ENCODE results near the gene UBAP2L.

UBAP2L gene

GRCh38 chr1:154237880-154238506, 17.2 kb downstream of the UBAP2L start:
- Histone ChIP-seq H3K36me3 (ENCODE audit: control insufficient read depth in 1 of 2, insufficient read depth in 2 of 2, low read length in 2 of 2) (peaks cover 30 to 78% of the 10 kb centered on the region in 2 donors), H3K27ac (ENCODE audit: low read depth, low read length) (no peak overlapping the region)

GRCh38 chr1:154239491-154239890, 18.7 kb downstream of the UBAP2L start:
- H3K9me3 ChIP-seq (ENCODE audit: control insufficient read depth in 1 of 2, low read length in 2 of 2): no peaks in the 10 kb centered on the region
- no peak overlapping the region for H3K27ac ChIP-seq (ENCODE audit: low read depth, low read length)
- H3K36me3 ChIP-seq (ENCODE audit: control insufficient read depth in 1 of 2, insufficient read depth in 2 of 2, low read length in 2 of 2): peaks cover 35 to 90% of the 10 kb centered on the region in 2 donors

More at GRCh38 chr1:154237880-154238506, 17.2 kb downstream of the UBAP2L start:
- H3K9ac ChIP-seq (ENCODE audit: low read depth in 1 of 2, low read length in 2 of 2): no peak overlapping the region
- no peaks in the 10 kb centered on the region for H3K9me3 ChIP-seq (ENCODE audit: control insufficient read depth in 1 of 2, low read length in 2 of 2)
- H3K4me1 ChIP-seq (ENCODE audit: control insufficient read depth in 1 of 2, insufficient read depth in 2 of 2, low read length in 2 of 2): no peaks in the 10 kb centered on the region
- no peak overlapping the region for H3K4me3 ChIP-seq (ENCODE audit: low read depth in 1 of 2, low read length in 2 of 2)
- H3K27me3 ChIP-seq (ENCODE audit: control insufficient read depth in 1 of 2, insufficient read depth in 2 of 2, low read length in 2 of 2): no peaks in the 10 kb centered on the region

GRCh38 chr1:154240294-154240833, 19.6 kb downstream of the UBAP2L start:
- H3K9me3 ChIP-seq (ENCODE audit: control insufficient read depth in 1 of 2, low read length in 2 of 2): no peaks in the 10 kb centered on the region
- H3K4me1 ChIP-seq (ENCODE audit: control insufficient read depth in 1 of 2, insufficient read depth in 2 of 2, low read length in 2 of 2): no peaks in the 10 kb centered on the region
- H3K27me3 ChIP-seq (ENCODE audit: control insufficient read depth in 1 of 2, insufficient read depth in 2 of 2, low read length in 2 of 2): no peaks in the 10 kb centered on the region
- peaks cover 42 to 90% of the 10 kb centered on the region in 2 donors for H3K36me3 ChIP-seq (ENCODE audit: control insufficient read depth in 1 of 2, insufficient read depth in 2 of 2, low read length in 2 of 2)
- no peak overlapping the region for H3K4me3 ChIP-seq (ENCODE audit: low read depth in 1 of 2, low read length in 2 of 2)
- no peak overlapping the region for H3K27ac ChIP-seq (ENCODE audit: low read depth, low read length)
- H3K9ac ChIP-seq (ENCODE audit: low read depth in 1 of 2, low read length in 2 of 2): no peak overlapping the region

More at GRCh38 chr1:154239491-154239890, 18.7 kb downstream of the UBAP2L start:
- Histone ChIP-seq H3K4me1 (ENCODE audit: control insufficient read depth in 1 of 2, insufficient read depth in 2 of 2, low read length in 2 of 2) (no peaks in the 10 kb centered on the region), H3K27me3 (ENCODE audit: control insufficient read depth in 1 of 2, insufficient read depth in 2 of 2, low read length in 2 of 2) (no peaks in the 10 kb centered on the region), H3K4me3 (ENCODE audit: low read depth in 1 of 2, low read length in 2 of 2) (no peak overlapping the region), H3K9ac (ENCODE audit: low read depth in 1 of 2, low read length in 2 of 2) (no peak overlapping the region)

GRCh38 chr1:154241703-154242351, 21.1 kb downstream of the UBAP2L start:
- no peak overlapping the region for H3K9ac ChIP-seq (ENCODE audit: low read depth in 1 of 2, low read length in 2 of 2)
- H3K9me3 ChIP-seq (ENCODE audit: control insufficient read depth in 1 of 2, low read length in 2 of 2): no peaks in the 10 kb centered on the region
- peaks cover 48 to 90% of the 10 kb centered on the region in 2 donors for H3K36me3 ChIP-seq (ENCODE audit: control insufficient read depth in 1 of 2, insufficient read depth in 2 of 2, low read length in 2 of 2)
- no peaks in the 10 kb centered on the region for H3K27me3 ChIP-seq (ENCODE audit: control insufficient read depth in 1 of 2, insufficient read depth in 2 of 2, low read length in 2 of 2)
- no peak overlapping the region for H3K4me3 ChIP-seq (ENCODE audit: low read depth in 1 of 2, low read length in 2 of 2)
- no peak overlapping the region for H3K27ac ChIP-seq (ENCODE audit: low read depth, low read length)
- H3K4me1 ChIP-seq (ENCODE audit: control insufficient read depth in 1 of 2, insufficient read depth in 2 of 2, low read length in 2 of 2): no peaks in the 10 kb centered on the region

GRCh38 chr1:154253671-154254070, 32.9 kb downstream of the UBAP2L start:
- Histone ChIP-seq H3K4me3 (ENCODE audit: low read depth in 1 of 2, low read length in 2 of 2) (no peak overlapping the region), H3K9me3 (ENCODE audit: control insufficient read depth in 1 of 2, low read length in 2 of 2) (no peaks in the 10 kb centered on the region), H3K9ac (ENCODE audit: low read depth in 1 of 2, low read length in 2 of 2) (no peak overlapping the region), H3K36me3 (ENCODE audit: control insufficient read depth in 1 of 2, insufficient read depth in 2 of 2, low read length in 2 of 2) (peaks cover 70 to 94% of the 10 kb centered on the region in 2 donors), H3K4me1 (ENCODE audit: control insufficient read depth in 1 of 2, insufficient read depth in 2 of 2, low read length in 2 of 2) (no peaks in the 10 kb centered on the region), H3K27me3 (ENCODE audit: control insufficient read depth in 1 of 2, insufficient read depth in 2 of 2, low read length in 2 of 2) (no peaks in the 10 kb centered on the region), H3K27ac (ENCODE audit: low read depth, low read length) (no peak overlapping the region)

- Histone ChIP-seq H3K9me3 (ENCODE audit: control insufficient read depth in 1 of 2, low read length in 2 of 2) (no peaks in the 10 kb centered on the region), H3K27ac (ENCODE audit: low read depth, low read length) (no peak overlapping the region), H3K36me3 (ENCODE audit: control insufficient read depth in 1 of 2, insufficient read depth in 2 of 2, low read length in 2 of 2) (peaks cover 66 to 95% of the 10 kb centered on the region in 2 donors), H3K9ac (ENCODE audit: low read depth in 1 of 2, low read length in 2 of 2) (no peak overlapping the region), H3K27me3 (ENCODE audit: control insufficient read depth in 1 of 2, insufficient read depth in 2 of 2, low read length in 2 of 2) (no peaks in the 10 kb centered on the region), H3K4me1 (ENCODE audit: control insufficient read depth in 1 of 2, insufficient read depth in 2 of 2, low read length in 2 of 2) (no peaks in the 10 kb centered on the region), H3K4me3 (ENCODE audit: low read depth in 1 of 2, low read length in 2 of 2) (no peak overlapping the region)
Observed at GRCh38 chr1:154256686-154257085, 35.9 kb downstream of the UBAP2L start.

GRCh38 chr1:154258784-154259183, 38.0 kb downstream of the UBAP2L start:
- Histone ChIP-seq H3K36me3 (ENCODE audit: control insufficient read depth in 1 of 2, insufficient read depth in 2 of 2, low read length in 2 of 2) (peaks cover 66 to 100% of the 10 kb centered on the region in 2 donors), H3K27ac (ENCODE audit: low read depth, low read length) (no peak overlapping the region), H3K4me3 (ENCODE audit: low read depth in 1 of 2, low read length in 2 of 2) (no peak overlapping the region), H3K9ac (ENCODE audit: low read depth in 1 of 2, low read length in 2 of 2) (no peak overlapping the region), H3K4me1 (ENCODE audit: control insufficient read depth in 1 of 2, insufficient read depth in 2 of 2, low read length in 2 of 2) (no peaks in the 10 kb centered on the region), H3K27me3 (ENCODE audit: control insufficient read depth in 1 of 2, insufficient read depth in 2 of 2, low read length in 2 of 2) (no peaks in the 10 kb centered on the region), H3K9me3 (ENCODE audit: control insufficient read depth in 1 of 2, low read length in 2 of 2) (no peaks in the 10 kb centered on the region)

GRCh38 chr1:154260127-154260526, 39.4 kb downstream of the UBAP2L start:
- no peak overlapping the region for H3K9ac ChIP-seq (ENCODE audit: low read depth in 1 of 2, low read length in 2 of 2)
- peaks cover 53 to 93% of the 10 kb centered on the region in 2 donors for H3K36me3 ChIP-seq (ENCODE audit: control insufficient read depth in 1 of 2, insufficient read depth in 2 of 2, low read length in 2 of 2)
- no peaks in the 10 kb centered on the region for H3K9me3 ChIP-seq (ENCODE audit: control insufficient read depth in 1 of 2, low read length in 2 of 2)
- no peaks in the 10 kb centered on the region for H3K27me3 ChIP-seq (ENCODE audit: control insufficient read depth in 1 of 2, insufficient read depth in 2 of 2, low read length in 2 of 2)
- no peak overlapping the region for H3K27ac ChIP-seq (ENCODE audit: low read depth, low read length)
- no peak overlapping the region for H3K4me3 ChIP-seq (ENCODE audit: low read depth in 1 of 2, low read length in 2 of 2)
- H3K4me1 ChIP-seq (ENCODE audit: control insufficient read depth in 1 of 2, insufficient read depth in 2 of 2, low read length in 2 of 2): no peaks in the 10 kb centered on the region

GRCh38 chr1:154263465-154264332, 42.9 kb downstream of the UBAP2L start:
- H3K27ac ChIP-seq (ENCODE audit: low read depth, low read length): no peak overlapping the region
- H3K27me3 ChIP-seq (ENCODE audit: control insufficient read depth in 1 of 2, insufficient read depth in 2 of 2, low read length in 2 of 2): no peaks in the 10 kb centered on the region
- no peaks in the 10 kb centered on the region for H3K4me1 ChIP-seq (ENCODE audit: control insufficient read depth in 1 of 2, insufficient read depth in 2 of 2, low read length in 2 of 2)
- no peak overlapping the region for H3K4me3 ChIP-seq (ENCODE audit: low read depth in 1 of 2, low read length in 2 of 2)
- H3K9ac ChIP-seq (ENCODE audit: low read depth in 1 of 2, low read length in 2 of 2): no peak overlapping the region
- no peaks in the 10 kb centered on the region for H3K9me3 ChIP-seq (ENCODE audit: control insufficient read depth in 1 of 2, low read length in 2 of 2)
- peaks cover 35 to 78% of the 10 kb centered on the region in 2 donors for H3K36me3 ChIP-seq (ENCODE audit: control insufficient read depth in 1 of 2, insufficient read depth in 2 of 2, low read length in 2 of 2)

- H3K36me3 ChIP-seq (ENCODE audit: control insufficient read depth in 1 of 2, insufficient read depth in 2 of 2, low read length in 2 of 2): peaks cover 39 to 78% of the 10 kb centered on the region in 2 donors
- H3K9me3 ChIP-seq (ENCODE audit: control insufficient read depth in 1 of 2, low read length in 2 of 2): no peaks in the 10 kb centered on the region
- no peaks in the 10 kb centered on the region for H3K27me3 ChIP-seq (ENCODE audit: control insufficient read depth in 1 of 2, insufficient read depth in 2 of 2, low read length in 2 of 2)
- no peak overlapping the region for H3K4me3 ChIP-seq (ENCODE audit: low read depth in 1 of 2, low read length in 2 of 2)
- H3K27ac ChIP-seq (ENCODE audit: low read depth, low read length): no peak overlapping the region
- no peak overlapping the region for H3K9ac ChIP-seq (ENCODE audit: low read depth in 1 of 2, low read length in 2 of 2)
- H3K4me1 ChIP-seq (ENCODE audit: control insufficient read depth in 1 of 2, insufficient read depth in 2 of 2, low read length in 2 of 2): no peaks in the 10 kb centered on the region
Observed at GRCh38 chr1:154264454-154264853, 43.7 kb downstream of the UBAP2L start.

All from duodenal mucosa (tissue), 2 donors.